Heart left ventricle (tissue), 16 donors: Measurements from ENCODE around the gene PRKN. TPM values are rescaled to one million over a fixed set of nuclear protein-coding genes. Genes with fewer than 3 reads are reported as not detected.

ENCODE experiments used
- ATAC-seq, 4 donors: fragments of 200-7000 bp; cut with Tn5 transposase; one replicate each; pipeline ENCODE4 v1.9.1; 2020 to 2022; ENCODE audit warnings: moderate library complexity in 4 of 4, mild to moderate bottlenecking in 3 of 4, moderate number of reproducible peaks in 1 of 4
- DNase-seq, 5 donors: peaks; one replicate each; pipeline ENCODE4 v3.0.0-alpha.2; 2020
- H3K27ac ChIP-seq, 12 donors: fragments of 200-600 bp; sonication (generic) in 4 of 12; one replicate each; pipeline versions ENCODE4 v1.5.0 to v1.8.0; 2016 to 2022; ENCODE audit warnings: mild to moderate bottlenecking in 2 of 12
- H3K27me3 ChIP-seq, 9 donors: fragments of 200-600 bp; sonication (generic) in 2 of 9; one replicate each; pipeline versions ENCODE4 v1.5.1 to v1.8.0; 2016 to 2022; ENCODE audit warnings: mild to moderate bottlenecking in 3 of 9
- H3K36me3 ChIP-seq, 9 donors: fragments of 200-600 bp; sonication (generic) in 2 of 9; one replicate each; pipeline versions ENCODE4 v1.5.0 to v1.8.0; 2018 to 2022; ENCODE audit warnings: mild to moderate bottlenecking in 2 of 9
- H3K4me1 ChIP-seq, 12 donors: fragments of 200-600 bp; sonication (generic) in 4 of 12; one replicate each; pipeline versions ENCODE4 v1.5.0 to v1.8.0; 2016 to 2022; ENCODE audit warnings: mild to moderate bottlenecking in 3 of 12
- H3K4me3 ChIP-seq, 12 donors: fragments of 200-600 bp; sonication (generic) in 4 of 12; one replicate each; pipeline versions ENCODE4 v1.5.0 to v1.8.0; 2017 to 2022; ENCODE audit warnings: mild to moderate bottlenecking in 9 of 12, moderate library complexity in 4 of 12
- H3K9me3 ChIP-seq, 12 donors: fragments of 200-600 bp; sonication (generic) in 4 of 12; one replicate each; pipeline versions ENCODE4 v1.5.0 to v1.8.0; 2016 to 2022; ENCODE audit warnings: mild to moderate bottlenecking in 1 of 12
- POLR2A ChIP-seq, 2 donors: fragments of 450-650 bp; IDR thresholded peaks; one replicate each; pipeline ENCODE4 v1.6.1; 2017; ENCODE audit warnings: antibody characterized with exemption in 2 of 2, mild to moderate bottlenecking in 2 of 2, moderate library complexity in 2 of 2
- WGBS, 4 donors: extraction: QIAGEN DNeasy Blood & Tissue Kit in 2 of 4; methylation state at CpG; one replicate each; pipeline versions ENCODE4 v1.1.5 to v1.1.7; 2013 to 2018; 5-methylcytosine and 5-hydroxymethylcytosine counted together
- intact Hi-C, 10 donors: fragments of 100-400 bp; cut with DNase I; formaldehyde crosslinking; loops; one replicate each; pipeline versions ENCODE4 v1.11.1 to v1.14.2; 2022
- polyA plus RNA-seq, 2 donors: library from polyadenylated mRNA; stranded (reverse); fragments of 200-250 nt; gene quantifications; one replicate each; pipeline ENCODE4 v1.2.3, GENCODE V29; 2013
- total RNA-seq, 9 donors: library from RNA; depleted of rRNA in 2 of 9; stranded (reverse); fragments of >200 nt in 2 of 9; fragmentation: NEBNext Ultra II Directional in 3 of 9; extraction: Animal tissue kit (Norgen Biotek cat#: 25700) in 3 of 9; gene quantifications; one replicate each; pipeline versions ENCODE4 v1.1.0 to v1.2.4, GENCODE V29; 2016 to 2023
- TF ChIP-seq, protein P1 (sequence below), 12 donors: fragments of 200-600 bp; sonication (generic) in 4 of 12; IDR thresholded peaks; one replicate each; pipeline versions ENCODE4 v1.5.0 to v1.8.0; 2018 to 2022; ENCODE audit warnings: antibody characterized with exemption in 12 of 12, mild to moderate bottlenecking in 5 of 12
- donor health status: ischemic (EF 13 %, LVEDD 7.1; RV severe dilation, severe dysfunction).
- donor health status: healthy with polysubstance abuse.
- donor health status: DM: no; HTN: yes; CAD: no.
- donor health status: DM: no; HTN: no; CAD: no.
- donor health status: ischemic (EF 25% LVEDD 6.9; RV normal size, moderate dysfunction).
- donor health status: ischemic (EF 25% LVEDD 5.7; RV mildly dilated, moderate dysfunction).
- donor health status: healthy.
- donor health status: DM: yes; HTN: yes; CAD: no.
- donor health status: ischemic (EF 35%, LVEDD 5.7; RV mildly dilated, moderate dysfunction).
- donor health status: nonischemic (EF 11% LVEDD 7.7; RV severe dilation, severe dysfunction).
- donor health status: DM: yes; HTN: yes; CAD: no.
- donor health status: PGD.
- donor health status: ischemic (EF 29% LVEDD 5.4; RV normal size, mild dysfunction).
- donor health status: nonischemic (EF 23%, LVEDD 6.1; RV moderate dilation, normal function).

PRKN gene
- total and polyA plus RNA-seq, 11 donors, result 3.4 to 32.5 (median 21.2) TPM

DNA sequence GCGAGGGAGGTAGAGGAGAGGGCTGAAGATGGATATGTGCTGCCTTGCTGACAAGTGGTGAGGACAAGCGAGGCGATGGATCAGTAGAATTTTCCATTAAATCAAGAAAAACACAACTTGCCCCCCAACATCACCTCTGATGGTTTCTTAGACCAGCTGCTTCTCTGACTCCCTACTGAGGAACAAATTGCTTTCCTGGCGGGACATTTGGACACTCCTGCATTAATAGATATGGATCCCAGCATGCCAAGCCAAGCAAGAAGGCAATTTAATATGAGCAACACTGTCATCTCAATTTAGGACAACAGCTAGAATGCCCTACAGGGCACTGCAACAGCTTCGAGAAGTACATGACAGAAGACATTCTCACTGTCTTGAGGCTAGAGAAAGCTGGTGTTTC, 1205.3 kb downstream of the PRKN start:
- Histone ChIP-seq H3K9me3 (peaks cover 0 to 6% (median 0%) of the 10 kb centered on the region in 12 donors), H3K27me3 (no peaks in the 10 kb centered on the region), H3K27ac (no peak overlapping the region), H3K36me3 (no peaks in the 10 kb centered on the region), H3K4me3 (no peak overlapping the region), H3K4me1 (peaks cover 0 to 6% (median 0%) of the 10 kb centered on the region in 12 donors)
- WGBS, 4 donors, result 84 to 95% (median 92%) methylated on average over 5 of the region's 5 CpGs
- DNase-seq, result no peak
- intact Hi-C loops, result no loop called here
- ATAC-seq, result no peak
- no peak for TF ChIP-seq POLR2A (IDR thresholded peaks at IDR 0.05)
- TF ChIP-seq, protein P1, sequence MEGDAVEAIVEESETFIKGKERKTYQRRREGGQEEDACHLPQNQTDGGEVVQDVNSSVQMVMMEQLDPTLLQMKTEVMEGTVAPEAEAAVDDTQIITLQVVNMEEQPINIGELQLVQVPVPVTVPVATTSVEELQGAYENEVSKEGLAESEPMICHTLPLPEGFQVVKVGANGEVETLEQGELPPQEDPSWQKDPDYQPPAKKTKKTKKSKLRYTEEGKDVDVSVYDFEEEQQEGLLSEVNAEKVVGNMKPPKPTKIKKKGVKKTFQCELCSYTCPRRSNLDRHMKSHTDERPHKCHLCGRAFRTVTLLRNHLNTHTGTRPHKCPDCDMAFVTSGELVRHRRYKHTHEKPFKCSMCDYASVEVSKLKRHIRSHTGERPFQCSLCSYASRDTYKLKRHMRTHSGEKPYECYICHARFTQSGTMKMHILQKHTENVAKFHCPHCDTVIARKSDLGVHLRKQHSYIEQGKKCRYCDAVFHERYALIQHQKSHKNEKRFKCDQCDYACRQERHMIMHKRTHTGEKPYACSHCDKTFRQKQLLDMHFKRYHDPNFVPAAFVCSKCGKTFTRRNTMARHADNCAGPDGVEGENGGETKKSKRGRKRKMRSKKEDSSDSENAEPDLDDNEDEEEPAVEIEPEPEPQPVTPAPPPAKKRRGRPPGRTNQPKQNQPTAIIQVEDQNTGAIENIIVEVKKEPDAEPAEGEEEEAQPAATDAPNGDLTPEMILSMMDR (IDR thresholded peaks at IDR 0.05), result no peak

GRCh38 chr6:161511447-161512095, 1216.0 kb downstream of the PRKN start:
- ATAC-seq (no peak), DNase-seq (no peak)
- Histone ChIP-seq H3K27me3 (no peaks in the 10 kb centered on the region), H3K4me1 (peaks cover 0 to 7% (median 0%) of the 10 kb centered on the region in 12 donors), H3K36me3 (no peaks in the 10 kb centered on the region), H3K4me3 (no peak overlapping the region), H3K9me3 (no peaks in the 10 kb centered on the region), H3K27ac (no peak overlapping the region)
- TF ChIP-seq POLR2A (IDR thresholded peaks at IDR 0.05), result no peak
- TF ChIP-seq, protein P1 (IDR thresholded peaks at IDR 0.05), result no peak
- intact Hi-C loops, result no loop called here
- 57 to 73% (median 65%) methylated on average over 9 of the region's 9 CpGs for WGBS, 4 donors

DNA sequence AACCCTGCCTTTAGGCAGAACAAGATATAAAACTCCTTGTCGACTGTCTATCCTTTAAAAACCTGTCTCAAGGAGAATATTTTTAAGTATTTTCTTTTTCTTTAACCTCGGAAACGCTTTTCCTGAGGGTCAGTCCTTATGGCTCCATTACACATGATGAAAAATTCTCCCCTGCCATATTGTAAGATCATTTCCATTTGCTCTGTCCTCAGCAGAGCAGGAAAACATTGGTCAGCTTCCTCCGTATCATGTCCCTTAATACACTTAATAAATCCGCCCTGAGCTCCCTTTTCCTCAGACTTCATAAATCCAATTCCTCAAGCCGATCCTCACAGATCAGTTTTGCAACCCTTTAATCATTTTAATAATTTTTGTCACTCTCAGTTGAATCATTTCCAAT, 1219.2 kb downstream of the PRKN start:
- Histone ChIP-seq H3K27ac (no peak overlapping the region), H3K4me3 (no peak overlapping the region), H3K9me3 (no peaks in the 10 kb centered on the region), H3K27me3 (no peaks in the 10 kb centered on the region), H3K36me3 (no peaks in the 10 kb centered on the region), H3K4me1 (peaks cover 0 to 7% (median 0%) of the 10 kb centered on the region in 12 donors)
- TF ChIP-seq, protein P1 (IDR thresholded peaks at IDR 0.05), result no peak
- TF ChIP-seq POLR2A (IDR thresholded peaks at IDR 0.05), result no peak
- DNase-seq, result no peak
- intact Hi-C loops, result no loop called here
- 61 to 75% (median 69%) methylated on average over 6 of the region's 6 CpGs for WGBS, 4 donors
- peak in 1 of 4 donors; percentile 66 for ATAC-seq

DNA sequence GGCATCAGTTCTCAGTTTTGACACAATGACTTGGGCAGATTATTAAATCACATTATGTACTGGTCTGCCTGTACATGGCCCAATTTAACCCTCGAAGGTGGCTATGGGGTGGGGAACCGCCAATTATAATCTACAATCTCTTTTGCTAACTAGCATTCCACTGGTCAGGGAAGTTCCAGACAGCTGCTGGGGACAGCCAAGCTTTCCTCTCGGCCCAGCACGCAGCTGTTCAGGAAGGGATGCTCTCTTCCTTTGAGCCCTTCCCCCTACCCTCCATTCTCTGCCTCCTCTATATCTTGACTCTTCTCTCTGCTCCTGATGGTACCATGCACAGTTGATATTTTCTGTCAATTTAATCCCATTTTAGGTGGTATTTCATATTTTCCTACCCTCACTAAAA, 1220.2 kb downstream of the PRKN start:
- Histone ChIP-seq H3K4me3 (no peak overlapping the region), H3K4me1 (peaks cover 0 to 7% (median 0%) of the 10 kb centered on the region in 12 donors), H3K9me3 (no peaks in the 10 kb centered on the region), H3K36me3 (no peaks in the 10 kb centered on the region), H3K27me3 (no peaks in the 10 kb centered on the region), H3K27ac (no peak overlapping the region)
- TF ChIP-seq, protein P1 (IDR thresholded peaks at IDR 0.05), result no peak
- no peak for TF ChIP-seq POLR2A (IDR thresholded peaks at IDR 0.05)
- intact Hi-C loops, result no loop called here
- 21 to 38% (median 31%) methylated on average over 4 of the region's 4 CpGs for WGBS, 4 donors
- DNase-seq, result no peak
- peak in 2 of 4 donors; percentile 52 to 61 for ATAC-seq
